Activated CD8-positive, alpha-beta memory T cell treated with anti-CD3 and anti-CD28 coated beads, Interleukin-2, amount 50 U/mL, for 1 hour (primary cell): ENCODE results near the gene EMCN.
"Not testable (repeated sequence)": the region's sequence is repeated elsewhere in the genome, so short reads cannot be mapped to it uniquely, and the experiment has no call there.

ENCODE experiments used
- DNase-seq: peaks from one replicate; pipeline ENCODE4 v3.0.0-alpha.2; 2020; ENCODE audit errors: extremely low read depth

EMCN gene

DNA sequence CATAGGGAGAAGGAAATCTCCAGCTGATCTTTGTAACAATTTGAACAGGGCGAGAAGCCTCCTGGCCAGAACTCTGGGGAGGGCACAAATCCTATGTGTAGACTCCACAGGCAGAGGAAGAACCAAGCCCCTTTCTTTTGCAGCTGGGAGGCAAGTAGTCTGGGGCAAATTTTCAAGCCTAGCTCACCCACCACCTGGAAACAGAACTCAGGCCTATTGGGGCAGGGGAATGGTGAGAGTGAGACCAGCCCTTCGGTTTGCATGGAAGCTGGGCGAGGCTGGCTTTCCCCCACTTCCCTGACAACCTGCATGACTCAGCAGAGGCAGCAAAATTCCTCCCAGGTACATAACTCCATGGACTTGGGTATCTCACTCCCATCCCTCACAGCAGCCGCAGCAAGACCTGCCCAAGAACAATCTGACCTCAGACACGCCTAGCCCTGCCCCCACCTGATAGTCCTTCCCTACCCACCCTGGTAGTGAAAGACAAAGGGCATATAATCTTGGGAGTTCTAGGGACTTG lies 138.2 kb downstream of the EMCN start:
- DNase-seq, result no peak

DNA sequence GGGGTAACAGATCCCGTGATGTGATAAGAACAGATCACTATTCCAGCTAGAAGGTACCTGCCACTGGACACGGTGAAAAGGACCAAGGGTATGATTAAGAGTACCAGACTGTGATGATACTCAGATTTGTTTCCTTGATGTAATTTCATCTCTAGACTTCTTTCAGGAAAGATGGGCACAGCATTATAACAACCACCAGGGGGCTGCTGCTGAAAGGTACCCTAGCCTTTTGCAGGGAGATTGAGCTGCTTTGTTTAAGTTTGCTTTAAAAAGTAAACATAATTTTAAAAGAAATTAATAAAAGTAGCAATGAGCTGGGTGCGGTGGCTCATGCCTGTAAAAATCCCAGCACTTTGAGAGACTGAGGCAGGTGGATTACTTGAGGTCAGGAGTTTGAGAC lies 145.4 kb downstream of the EMCN start:
- no peak for DNase-seq

DNA sequence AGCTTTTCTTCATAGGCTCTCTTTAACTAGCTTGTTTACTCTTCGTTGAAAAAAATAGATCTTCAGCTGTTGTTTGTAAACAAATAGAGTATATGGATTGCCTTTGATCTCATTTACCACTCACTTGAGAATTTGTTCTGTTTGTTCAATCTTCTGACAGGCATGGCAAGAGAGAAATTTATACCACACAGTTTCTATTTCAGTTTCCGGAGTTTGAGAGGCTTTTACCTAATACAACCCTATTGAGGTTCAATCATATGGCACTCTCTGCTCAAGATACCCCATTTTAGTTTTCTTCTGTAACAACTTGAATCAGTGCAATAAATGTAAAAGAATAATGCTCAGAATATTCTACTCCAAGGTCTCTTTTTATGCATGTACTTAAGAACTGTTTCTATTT lies 148.0 kb downstream of the EMCN start:
- DNase-seq, result no peak

DNA sequence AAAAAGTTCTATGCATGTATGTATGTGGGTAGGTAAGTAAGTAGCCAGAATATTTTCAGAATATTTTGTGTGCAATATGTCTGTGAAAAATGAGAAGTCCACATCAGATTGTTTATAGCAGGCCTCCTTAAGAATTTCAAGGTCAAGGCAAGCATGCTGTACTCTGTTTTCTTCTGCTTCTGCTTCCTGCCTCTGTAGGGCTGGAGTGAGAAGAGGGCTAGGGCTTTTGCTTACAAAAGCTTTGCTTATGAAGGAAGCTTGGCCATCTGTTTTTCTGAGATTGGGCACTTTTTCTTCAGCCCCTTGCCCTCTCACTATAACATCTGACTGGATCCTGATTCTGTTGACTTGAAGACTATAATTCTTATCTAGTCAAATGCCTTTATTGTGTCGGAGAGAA lies 150.4 kb downstream of the EMCN start:
- no peak for DNase-seq

DNA sequence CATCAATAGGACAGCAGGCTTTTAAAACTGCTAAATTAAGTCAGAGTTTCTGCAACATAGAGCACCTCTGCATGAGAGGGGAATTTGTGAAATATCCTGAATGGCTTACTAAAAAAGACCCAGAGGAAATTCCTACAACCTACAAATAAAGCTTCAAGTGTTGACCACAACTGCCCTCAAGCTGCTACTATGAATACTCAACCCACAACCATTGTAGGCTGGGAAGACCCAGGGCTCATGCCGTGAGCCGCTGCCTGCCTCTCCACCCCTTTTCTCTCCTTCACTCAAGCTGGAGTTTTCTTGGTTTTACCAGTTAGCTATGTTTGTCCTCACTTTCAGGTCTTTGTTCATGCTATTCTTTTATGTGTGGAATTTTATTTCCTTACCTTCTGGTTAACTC lies 151.6 kb downstream of the EMCN start:
- no peak for DNase-seq

DNA sequence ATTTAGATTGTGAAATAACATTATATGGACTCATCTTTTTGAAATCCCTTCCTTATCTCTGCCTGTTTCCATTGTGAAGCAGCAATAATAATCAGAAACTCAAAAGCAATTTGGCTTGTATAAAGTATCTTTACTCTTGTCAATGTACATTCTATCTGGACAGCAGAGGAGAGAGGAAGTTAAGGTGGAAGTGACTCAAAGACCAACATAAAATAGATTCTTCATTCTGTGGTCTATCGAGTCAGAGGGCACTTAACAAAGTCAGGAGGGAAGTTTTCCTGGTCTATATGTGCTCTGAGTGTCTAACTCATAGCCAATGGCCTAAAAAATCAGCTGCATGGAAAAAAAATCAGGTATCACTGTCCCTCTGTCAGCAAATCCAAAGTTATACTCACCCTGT lies 155.5 kb downstream of the EMCN start:
- DNase-seq, result no peak

DNA sequence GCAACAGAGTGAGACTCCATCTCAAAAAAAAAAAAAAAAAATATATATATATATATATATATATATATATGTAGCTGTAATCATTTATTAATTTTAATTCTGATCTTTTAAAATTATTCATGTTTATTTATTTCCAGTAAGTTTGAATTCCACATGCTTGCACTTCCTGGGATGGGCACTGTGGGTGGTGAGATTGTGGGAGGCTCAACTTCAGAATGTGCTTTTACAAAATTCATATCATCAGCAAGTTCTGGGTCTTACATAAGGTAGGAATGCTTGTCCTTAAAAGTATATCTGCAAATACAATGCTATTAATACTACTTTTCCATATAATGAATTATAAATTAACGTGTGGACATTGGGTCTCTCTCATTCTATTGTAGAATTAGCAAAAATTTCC lies 156.5 kb downstream of the EMCN start:
- DNase-seq, result no peak

DNA sequence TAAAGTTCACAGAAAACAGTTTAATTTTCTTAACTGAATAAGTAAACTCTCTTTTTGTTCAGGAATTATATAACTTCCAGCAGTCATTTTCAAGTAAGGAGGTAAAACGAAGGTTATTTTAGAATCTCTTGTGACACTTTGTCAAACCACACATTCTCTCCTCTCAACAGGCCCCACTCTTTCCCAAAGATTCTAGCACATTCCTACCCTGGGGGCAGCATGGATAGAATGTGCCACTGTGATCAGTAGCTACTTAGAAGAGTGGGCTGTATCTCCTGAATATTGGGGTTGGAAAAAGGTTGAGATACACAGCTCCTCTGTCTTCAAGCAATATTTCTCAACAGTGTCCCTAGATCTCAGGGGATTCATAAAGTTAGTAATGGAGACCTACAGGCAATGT lies 157.6 kb downstream of the EMCN start:
- no peak for DNase-seq

DNA sequence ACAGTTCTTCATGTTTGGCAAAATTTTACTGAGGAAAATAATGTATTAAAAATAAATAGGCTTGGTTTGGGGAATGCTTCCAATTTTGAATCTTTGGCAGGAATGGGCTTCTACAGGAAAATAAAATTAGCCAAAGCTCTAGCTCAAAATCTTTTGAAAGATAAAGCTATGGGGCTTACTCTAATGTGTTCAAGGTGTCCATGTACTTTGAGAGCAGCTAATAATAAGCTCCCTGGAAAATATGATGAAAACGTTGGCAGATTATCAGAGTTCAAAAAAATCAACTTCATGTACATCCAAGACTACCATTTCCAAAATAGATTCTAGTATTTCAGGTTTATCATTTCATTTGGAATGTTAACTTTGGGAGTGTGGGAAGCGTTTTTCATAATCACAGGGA lies 158.4 kb downstream of the EMCN start:
- no peak for DNase-seq

DNA sequence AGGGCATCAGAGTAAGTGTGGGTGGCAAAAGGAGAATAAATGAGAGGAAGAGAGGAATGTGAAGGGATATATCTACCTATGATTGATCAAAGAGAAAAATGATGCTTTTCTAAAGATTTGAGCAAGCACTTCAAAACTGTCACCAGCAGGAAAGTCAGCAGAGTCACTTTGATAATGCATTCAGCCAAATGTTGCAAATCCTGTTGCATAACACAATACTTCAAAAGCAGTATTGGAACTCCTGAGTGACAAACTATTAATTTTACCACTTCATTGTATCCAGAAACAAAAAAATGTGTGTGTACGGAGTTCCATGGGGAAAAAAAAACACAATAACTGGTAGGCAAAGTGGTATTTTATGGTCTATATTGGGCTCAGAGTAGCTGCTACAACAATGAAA lies 160.3 kb downstream of the EMCN start:
- DNase-seq, result no peak

DNA sequence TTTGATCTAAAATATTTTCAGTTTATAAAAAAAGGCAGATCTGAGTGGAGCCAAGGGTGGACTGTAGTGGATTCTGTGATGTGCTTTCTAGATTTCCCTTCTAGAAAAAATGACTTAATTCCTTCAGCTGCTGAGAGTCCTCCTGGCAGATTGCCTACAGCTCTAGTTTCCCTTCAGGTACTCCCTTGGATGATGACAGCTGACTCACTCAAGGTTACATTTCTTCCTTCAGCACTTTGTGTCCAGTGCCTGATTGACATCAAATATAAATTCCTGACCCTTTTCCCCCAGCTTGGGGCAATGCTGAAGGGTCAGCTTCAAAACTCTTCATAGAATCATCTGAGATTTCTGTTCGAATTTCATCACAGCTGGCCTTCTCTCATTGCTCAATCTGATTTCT lies 161.7 kb downstream of the EMCN start:
- no peak for DNase-seq

DNA sequence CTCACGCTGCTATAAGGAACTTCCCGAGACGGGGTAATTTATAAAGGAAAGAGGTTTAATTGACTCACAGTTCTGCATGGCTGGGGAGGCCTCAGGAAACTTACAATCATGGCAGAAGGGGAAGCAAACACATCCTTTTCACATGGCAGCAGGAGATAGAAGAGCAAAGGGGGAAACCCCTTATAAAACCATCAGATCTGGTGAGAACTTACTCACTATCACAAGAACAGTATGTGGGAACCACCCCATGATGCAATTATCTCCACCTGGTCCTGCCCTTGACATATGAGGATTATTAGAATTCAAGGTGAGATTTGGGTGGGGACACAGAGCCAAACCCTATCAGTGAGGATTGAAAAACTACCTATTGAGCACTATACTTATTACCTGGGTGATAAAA lies 165.5 kb downstream of the EMCN start:
- not testable (repeated sequence) for DNase-seq

DNA sequence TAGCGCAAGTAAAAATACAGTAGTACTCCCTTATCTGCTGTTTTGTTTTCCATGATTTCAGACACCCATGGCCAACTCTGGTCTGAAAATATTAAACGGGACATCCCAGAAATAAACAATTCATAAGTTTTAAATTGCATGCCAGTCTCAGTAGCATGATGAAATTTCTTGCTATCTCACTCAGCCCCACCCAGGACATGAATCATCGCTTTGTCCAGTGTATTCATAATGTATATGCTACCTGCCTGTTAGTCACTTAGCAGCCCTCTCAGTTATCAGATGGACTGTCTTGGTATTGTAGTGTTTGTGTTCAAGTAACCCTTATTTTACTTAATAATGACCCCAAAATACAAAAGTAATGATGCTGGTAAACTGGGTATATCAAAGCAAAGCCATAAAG lies 169.3 kb downstream of the EMCN start:
- DNase-seq, result no peak

DNA sequence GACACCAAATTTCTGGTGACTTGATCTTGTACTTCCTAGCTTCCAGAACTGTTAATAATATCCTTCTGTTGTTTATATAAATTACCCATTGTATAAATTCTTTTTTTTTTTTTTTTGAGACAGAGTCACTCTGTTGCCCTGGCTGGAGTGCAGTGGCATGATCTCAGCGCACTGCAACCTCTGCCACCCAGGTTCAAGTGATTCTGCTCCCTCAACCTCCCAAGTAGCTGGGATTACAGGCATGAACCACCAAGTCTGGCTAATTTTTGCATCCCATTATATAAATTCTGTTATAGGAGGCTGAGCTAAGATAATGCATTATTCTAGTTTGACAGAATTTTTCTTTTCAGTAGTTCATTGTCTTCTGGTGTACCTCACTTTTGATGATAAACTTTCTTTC lies 170.6 kb downstream of the EMCN start:
- DNase-seq, result no peak

DNA sequence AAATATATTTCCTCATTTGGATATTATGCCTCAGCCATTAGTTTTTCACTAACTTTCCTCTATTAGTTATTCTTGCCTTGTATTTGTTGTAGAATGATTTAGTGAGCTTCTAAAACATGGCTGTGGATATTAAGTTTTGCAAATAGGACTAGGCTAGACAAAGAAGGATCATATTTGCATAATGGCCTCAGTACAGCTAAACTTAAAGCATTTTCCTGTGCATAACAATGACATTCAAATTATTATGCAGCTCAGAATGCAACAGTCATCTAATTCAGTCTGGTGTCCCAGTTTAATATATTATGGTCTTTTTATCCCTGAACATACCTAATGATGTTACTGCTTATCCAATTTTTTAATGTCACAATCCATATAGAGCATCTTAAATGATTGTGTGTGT lies 172.2 kb downstream of the EMCN start:
- no peak for DNase-seq
